Measurements from ENCODE around the gene PTGDS.

Gene PTGDS

GRCh38 chr9:136992819-136993369 is 15.6 kb downstream of the PTGDS start:
- no peak for DNase-seq

- DNase-seq: no peak
These were observed 17.0 kb downstream of the PTGDS start for GRCh38 chr9:136994180-136994887.

GRCh38 chr9:136994888-136995230 is 17.6 kb downstream of the PTGDS start:
- DNase-seq: no peak

- no peak for DNase-seq
These were observed 18.1 kb downstream of the PTGDS start for GRCh38 chr9:136995362-136995761.

- DNase-seq: no peak
These were observed 18.5 kb downstream of the PTGDS start for GRCh38 chr9:136995772-136996311.

GRCh38 chr9:136996361-136997292 is 19.3 kb downstream of the PTGDS start, which contains the start of gene CLIC3:
Gene CLIC3 (minus strand): TSS chr9:136996568. CDS start chr9:136996543, 25 bp downstream.
- DNase-seq: no peak

- no peak for DNase-seq
These were observed 20.1 kb downstream of the PTGDS start for GRCh38 chr9:136997371-136997770.

- no peak for DNase-seq
These were observed 20.5 kb downstream of the PTGDS start for GRCh38 chr9:136997830-136998234.

- no peak for DNase-seq
These were observed 23.1 kb downstream of the PTGDS start for GRCh38 chr9:137000177-137000930.

GRCh38 chr9:137001857-137002645 is 24.7 kb downstream of the PTGDS start:
- DNase-seq: no peak

- DNase-seq: no peak
These were observed 25.3 kb downstream of the PTGDS start for GRCh38 chr9:137002646-137003041.

GRCh38 chr9:137004285-137004684 is 27.0 kb downstream of the PTGDS start:
- peak; percentile 32 for DNase-seq

GRCh38 chr9:137006116-137007003 is 29.1 kb downstream of the PTGDS start:
- no peak for DNase-seq

- DNase-seq: no peak
These were observed 30.0 kb downstream of the PTGDS start for GRCh38 chr9:137007108-137007815.

- DNase-seq: no peak
These were observed 30.5 kb downstream of the PTGDS start for GRCh38 chr9:137007816-137008270.

- no peak for DNase-seq
These were observed 31.0 kb downstream of the PTGDS start for GRCh38 chr9:137008312-137008711.

- no peak for DNase-seq
These were observed 31.9 kb downstream of the PTGDS start for GRCh38 chr9:137009217-137009616.

GRCh38 chr9:137009938-137010732 is 32.8 kb downstream of the PTGDS start:
- DNase-seq: no peak

- DNase-seq: no peak
These were observed 33.9 kb downstream of the PTGDS start for GRCh38 chr9:137011156-137011555.

Data from T1000 (cell line).